Bronchial epithelial cell (primary cell): ENCODE results near the gene EWSR1. TPM values are rescaled to one million over a fixed set of nuclear protein-coding genes. Genes with fewer than 3 reads are reported as not detected.

Source experiments
- DNase-seq: peaks from one replicate; pipeline ENCODE4 v3.0.0-alpha.2; 2010; ENCODE audit warnings: low read depth
- FAIRE-seq: peaks from 2 replicates; lab custom pipeline; 2011; peaks lifted over from hg19 to GRCh38; lab: Jason Lieb, UNC
- H3K27me3 ChIP-seq: 2 replicates; pipeline ENCODE4 v1.5.1; 2011; ENCODE audit warnings: low read length; ENCODE audit not compliant: control insufficient read depth, insufficient read depth
- H3K36me3 ChIP-seq: 2 replicates; pipeline ENCODE4 v1.5.1; 2011; ENCODE audit warnings: low read length; ENCODE audit not compliant: control insufficient read depth, insufficient read depth
- H3K4me3 ChIP-seq: 2 replicates; pipeline ENCODE4 v1.5.1; 2011; ENCODE audit warnings: mild to moderate bottlenecking, low read depth, low read length, control low read depth
- CTCF ChIP-seq: IDR thresholded peaks from 2 replicates; pipeline ENCODE4 v1.5.1; 2011; ENCODE audit warnings: mild to moderate bottlenecking, moderate library complexity, low read length, control low read depth, inconsistent platforms; ENCODE audit not compliant: insufficient read depth, severe bottlenecking
- total RNA-seq: library from RNA; depleted of rRNA; stranded (reverse); fragments of >200 nt; gene quantifications from 2 replicates; pipeline ENCODE4 v1.2.1, GENCODE V29; 2014

EWSR1 gene
- total RNA-seq, 1 donor from 2014 or later = 87.1 TPM

- DNase-seq (no peak), FAIRE-seq (no peak)
- TF ChIP-seq CTCF = no peak
Observed at GRCh38 chr22:29251265-29251664, 16.8 kb upstream of the EWSR1 start.

GRCh38 chr22:29251981-29252911 lies 15.8 kb upstream of the EWSR1 start:
- DNase-seq (no peak), FAIRE-seq (no peak)
- TF ChIP-seq CTCF = no peak
- no peaks in the 10 kb centered on the region for H3K36me3 ChIP-seq
- H3K27me3 ChIP-seq = no peaks in the 10 kb centered on the region
- no peak overlapping the region for H3K4me3 ChIP-seq

More at GRCh38 chr22:29251265-29251664, 16.8 kb upstream of the EWSR1 start:
- no peak overlapping the region for H3K4me3 ChIP-seq
- H3K27me3 ChIP-seq = no peaks in the 10 kb centered on the region
- no peaks in the 10 kb centered on the region for H3K36me3 ChIP-seq

GRCh38 chr22:29253561-29254285 lies 14.3 kb upstream of the EWSR1 start:
- FAIRE-seq (no peak), DNase-seq (peak; percentile 22)
- no peak for TF ChIP-seq CTCF
- Histone ChIP-seq H3K36me3 (no peaks in the 10 kb centered on the region), H3K4me3 (no peak overlapping the region), H3K27me3 (no peaks in the 10 kb centered on the region)

GRCh38 chr22:29254286-29254660 lies 13.8 kb upstream of the EWSR1 start:
- Histone ChIP-seq H3K36me3 (no peaks in the 10 kb centered on the region), H3K27me3 (no peaks in the 10 kb centered on the region), H3K4me3 (no peak overlapping the region)
- DNase-seq = no peak
- FAIRE-seq = no peak
- no peak for TF ChIP-seq CTCF

- no peaks in the 10 kb centered on the region for H3K36me3 ChIP-seq
- FAIRE-seq (no peak), DNase-seq (no peak)
- no peaks in the 10 kb centered on the region for H3K27me3 ChIP-seq
- H3K4me3 ChIP-seq = no peak overlapping the region
- TF ChIP-seq CTCF = no peak
Observed at GRCh38 chr22:29255064-29255621, 12.9 kb upstream of the EWSR1 start.
